ENCODE data around the gene COPG2. TPM values are rescaled to one million over a fixed set of nuclear protein-coding genes. Genes with fewer than 3 reads are reported as not detected.
"Not testable (repeated sequence)": the region's sequence is repeated elsewhere in the genome, so short reads cannot be mapped to it uniquely, and the experiment has no call there.

Gene COPG2
- total and polyA plus RNA-seq, 2 experiments from 2014 or later = 3.0 to 41.0 TPM

GRCh38 chr7:130606161-130606560 lies 62.4 kb downstream of the COPG2 start:
- TF ChIP-seq, protein P1, sequence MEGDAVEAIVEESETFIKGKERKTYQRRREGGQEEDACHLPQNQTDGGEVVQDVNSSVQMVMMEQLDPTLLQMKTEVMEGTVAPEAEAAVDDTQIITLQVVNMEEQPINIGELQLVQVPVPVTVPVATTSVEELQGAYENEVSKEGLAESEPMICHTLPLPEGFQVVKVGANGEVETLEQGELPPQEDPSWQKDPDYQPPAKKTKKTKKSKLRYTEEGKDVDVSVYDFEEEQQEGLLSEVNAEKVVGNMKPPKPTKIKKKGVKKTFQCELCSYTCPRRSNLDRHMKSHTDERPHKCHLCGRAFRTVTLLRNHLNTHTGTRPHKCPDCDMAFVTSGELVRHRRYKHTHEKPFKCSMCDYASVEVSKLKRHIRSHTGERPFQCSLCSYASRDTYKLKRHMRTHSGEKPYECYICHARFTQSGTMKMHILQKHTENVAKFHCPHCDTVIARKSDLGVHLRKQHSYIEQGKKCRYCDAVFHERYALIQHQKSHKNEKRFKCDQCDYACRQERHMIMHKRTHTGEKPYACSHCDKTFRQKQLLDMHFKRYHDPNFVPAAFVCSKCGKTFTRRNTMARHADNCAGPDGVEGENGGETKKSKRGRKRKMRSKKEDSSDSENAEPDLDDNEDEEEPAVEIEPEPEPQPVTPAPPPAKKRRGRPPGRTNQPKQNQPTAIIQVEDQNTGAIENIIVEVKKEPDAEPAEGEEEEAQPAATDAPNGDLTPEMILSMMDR (IDR thresholded peaks at IDR 0.05; ENCODE audit: poor library complexity) = no peak
- TF ChIP-seq EZH2phosphoT487 (IDR thresholded peaks at IDR 0.05; ENCODE audit: low read depth, severe bottlenecking, unreplicated experiment) (no peak), EZH2 (IDR thresholded peaks at IDR 0.05; ENCODE audit: borderline replicate concordance) (no peak)
- Histone ChIP-seq H3K4me1 (ENCODE audit: insufficient read depth) (no peaks in the 10 kb centered on the region), H3K9me3 (ENCODE audit: low read depth) (no peaks in the 10 kb centered on the region), H3K9me2 (replicated peaks; ENCODE audit: insufficient read depth) (no peaks in the 10 kb centered on the region), H3K27ac (no peak overlapping the region), H3K4me2 (no peak overlapping the region), H3K79me2 (no peaks in the 10 kb centered on the region), H3K27me3 (no peaks in the 10 kb centered on the region), H2AFZ (no peak overlapping the region), H3K36me3 (replicated peaks; ENCODE audit: insufficient read depth, low read depth) (no peaks in the 10 kb centered on the region), H4K20me1 (ENCODE audit: insufficient read depth, poor library complexity, severe bottlenecking) (no peaks in the 10 kb centered on the region), H3K4me3 (no peak overlapping the region)
- DNase-seq (ENCODE audit: low spot score) = no peak
- whole genome bisulfite sequencing (ENCODE audit: low lambda C conversion rate, missing lambda C conversion rate) = 100% methylated on average over 1 of the region's 1 CpG

GRCh38 chr7:130598056-130598455 lies 70.5 kb downstream of the COPG2 start:
- Histone ChIP-seq H3K4me2 (no peak overlapping the region), H3K27ac (no peak overlapping the region), H3K27me3 (no peaks in the 10 kb centered on the region), H3K79me2 (no peaks in the 10 kb centered on the region), H4K20me1 (ENCODE audit: insufficient read depth, poor library complexity, severe bottlenecking) (no peaks in the 10 kb centered on the region), H3K36me3 (replicated peaks; ENCODE audit: insufficient read depth, low read depth) (no peaks in the 10 kb centered on the region), H3K4me1 (ENCODE audit: insufficient read depth) (no peaks in the 10 kb centered on the region), H3K9me2 (replicated peaks; ENCODE audit: insufficient read depth) (no peaks in the 10 kb centered on the region), H3K9me3 (ENCODE audit: low read depth) (no peaks in the 10 kb centered on the region), H2AFZ (no peak overlapping the region), H3K4me3 (no peak overlapping the region)
- no peak for DNase-seq (ENCODE audit: low spot score)
- 97% methylated on average over 3 of the region's 3 CpGs for WGBS (ENCODE audit: low lambda C conversion rate, missing lambda C conversion rate)
- TF ChIP-seq EZH2 (IDR thresholded peaks at IDR 0.05; ENCODE audit: borderline replicate concordance) (no peak), EZH2phosphoT487 (IDR thresholded peaks at IDR 0.05; ENCODE audit: low read depth, severe bottlenecking, unreplicated experiment) (no peak)
- TF ChIP-seq, protein P1 (IDR thresholded peaks at IDR 0.05; ENCODE audit: poor library complexity) = no peak

- no peak overlapping the region for H2AFZ ChIP-seq
- H3K9me3 ChIP-seq (ENCODE audit: low read depth) = no peaks in the 10 kb centered on the region
- no peaks in the 10 kb centered on the region for H3K79me2 ChIP-seq
- no peaks in the 10 kb centered on the region for H4K20me1 ChIP-seq (ENCODE audit: insufficient read depth, poor library complexity, severe bottlenecking)
- H3K4me1 ChIP-seq (ENCODE audit: insufficient read depth) = no peaks in the 10 kb centered on the region
- H3K27ac ChIP-seq = no peak overlapping the region
- no peaks in the 10 kb centered on the region for H3K9me2 ChIP-seq (replicated peaks; ENCODE audit: insufficient read depth)
- DNase-seq (ENCODE audit: low spot score) = peak; percentile 5
- no peak overlapping the region for H3K4me2 ChIP-seq
- H3K4me3 ChIP-seq = no peak overlapping the region
- H3K36me3 ChIP-seq (replicated peaks; ENCODE audit: insufficient read depth, low read depth) = no peaks in the 10 kb centered on the region
- TF ChIP-seq, protein P1 (IDR thresholded peaks at IDR 0.05; ENCODE audit: poor library complexity) = no peak
- TF ChIP-seq EZH2 (IDR thresholded peaks at IDR 0.05; ENCODE audit: borderline replicate concordance) = no peak
- TF ChIP-seq EZH2phosphoT487 (IDR thresholded peaks at IDR 0.05; ENCODE audit: low read depth, severe bottlenecking, unreplicated experiment) = no peak
- no peaks in the 10 kb centered on the region for H3K27me3 ChIP-seq
- 91% methylated on average over 4 of the region's 4 CpGs for WGBS (ENCODE audit: low lambda C conversion rate, missing lambda C conversion rate)
These were observed 72.6 kb downstream of the COPG2 start for GRCh38 chr7:130595986-130596385.

- H3K4me3 ChIP-seq = no peak overlapping the region
- H2AFZ ChIP-seq = no peak overlapping the region
- DNase-seq (ENCODE audit: low spot score) = no peak
- no peak overlapping the region for H3K27ac ChIP-seq
- H3K4me1 ChIP-seq (ENCODE audit: insufficient read depth) = no peaks in the 10 kb centered on the region
- H3K4me2 ChIP-seq = no peak overlapping the region
- 89% methylated on average over 1 of the region's 1 CpG for WGBS (ENCODE audit: low lambda C conversion rate, missing lambda C conversion rate)
- H3K27me3 ChIP-seq = no peaks in the 10 kb centered on the region
- no peaks in the 10 kb centered on the region for H3K36me3 ChIP-seq (replicated peaks; ENCODE audit: insufficient read depth, low read depth)
- H3K9me2 ChIP-seq (replicated peaks; ENCODE audit: insufficient read depth) = no peaks in the 10 kb centered on the region
- no peaks in the 10 kb centered on the region for H3K9me3 ChIP-seq (ENCODE audit: low read depth)
- no peaks in the 10 kb centered on the region for H4K20me1 ChIP-seq (ENCODE audit: insufficient read depth, poor library complexity, severe bottlenecking)
- no peaks in the 10 kb centered on the region for H3K79me2 ChIP-seq
- TF ChIP-seq EZH2phosphoT487 (IDR thresholded peaks at IDR 0.05; ENCODE audit: low read depth, severe bottlenecking, unreplicated experiment) (no peak), EZH2 (IDR thresholded peaks at IDR 0.05; ENCODE audit: borderline replicate concordance) (no peak)
- TF ChIP-seq, protein P1 (IDR thresholded peaks at IDR 0.05; ENCODE audit: poor library complexity) = no peak
These were observed 75.5 kb downstream of the COPG2 start for GRCh38 chr7:130593033-130593432.

DNA sequence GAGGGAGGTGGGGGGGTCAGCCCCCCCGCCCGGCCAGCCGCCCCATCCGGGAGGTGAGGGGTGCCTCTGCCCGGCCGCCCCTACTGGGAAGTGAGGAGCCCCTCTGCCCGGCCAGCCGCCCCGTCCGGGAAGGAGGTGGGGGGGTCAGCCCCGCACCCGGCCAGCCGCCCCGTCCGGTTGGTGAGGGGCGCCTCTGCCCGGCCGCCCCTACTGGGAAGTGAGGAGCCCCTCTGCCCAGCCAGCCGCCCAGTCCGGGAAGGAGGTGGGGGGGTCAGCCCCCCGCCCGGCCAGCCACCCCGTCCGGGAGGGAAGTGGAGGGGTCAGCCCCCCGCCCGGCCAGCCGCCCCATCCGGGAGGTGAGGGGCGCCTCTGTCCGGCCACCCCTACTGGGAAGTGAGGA lies 77.1 kb downstream of the COPG2 start:
- not testable (repeated sequence) for H3K27me3 ChIP-seq; H3K9me2 ChIP-seq (replicated peaks; ENCODE audit: insufficient read depth); H3K4me2 ChIP-seq; H3K36me3 ChIP-seq (replicated peaks; ENCODE audit: insufficient read depth, low read depth); H3K4me1 ChIP-seq (ENCODE audit: insufficient read depth); DNase-seq (ENCODE audit: low spot score); H2AFZ ChIP-seq; H4K20me1 ChIP-seq (ENCODE audit: insufficient read depth, poor library complexity, severe bottlenecking); H3K9me3 ChIP-seq (ENCODE audit: low read depth); H3K79me2 ChIP-seq; H3K27ac ChIP-seq; H3K4me3 ChIP-seq
- no CpG with 5 or more reads among the region's 30 CpGs for WGBS (ENCODE audit: low lambda C conversion rate, missing lambda C conversion rate)

All from hepatocyte (in vitro differentiated cells).